Neural cell (in vitro differentiated cells): ENCODE data around the gene CLSTN2. TPM values are rescaled to one million over a fixed set of nuclear protein-coding genes. Genes with fewer than 3 reads are reported as not detected.

Experiments used
- H2AFZ ChIP-seq: fragments of 200-600, 300-800 bp; sonication (generic), shearing (Covaris generic); 2 replicates; pipeline ENCODE4 v1.6.0; 2014; ENCODE audit warnings: low read depth, mild to moderate bottlenecking, antibody characterized with exemption, low read length, moderate library complexity
- H3F3A ChIP-seq: fragments of 200-600 bp; shearing (Covaris generic); 2 replicates; pipeline ENCODE4 v1.6.1; 2016; ENCODE audit warnings: mild to moderate bottlenecking, moderate library complexity, mixed read lengths, antibody characterized with exemption, low read length; ENCODE audit not compliant: insufficient read depth, poor library complexity, severe bottlenecking
- H3K27ac ChIP-seq: fragments of 200-600, 300-800 bp; sonication (generic), shearing (Covaris generic); 2 replicates; pipeline ENCODE4 v1.5.1; 2014; ENCODE audit warnings: mild to moderate bottlenecking, low read length, moderate library complexity
- H3K27me3 ChIP-seq: fragments of 300-800, 200-600 bp; sonication (generic), shearing (Covaris generic); 2 replicates; pipeline ENCODE4 v1.6.0; 2014; ENCODE audit warnings: mild to moderate bottlenecking, low read depth, low read length, moderate library complexity; ENCODE audit not compliant: insufficient read depth
- H3K36me3 ChIP-seq: fragments of 300-800, 200-600 bp; sonication (generic), shearing (Covaris generic); 2 replicates; pipeline ENCODE4 v1.5.1; 2014; ENCODE audit warnings: mild to moderate bottlenecking, antibody characterized with exemption, low read length, moderate library complexity; ENCODE audit not compliant: insufficient read depth
- H3K4me2 ChIP-seq: fragments of 300-800, 200-600 bp; sonication (generic), shearing (Covaris generic); 2 replicates; pipeline ENCODE4 v1.6.0; 2014; ENCODE audit warnings: mild to moderate bottlenecking, low read length
- H3K4me3 ChIP-seq: fragments of 300-800, 200-600 bp; sonication (generic), shearing (Covaris generic); 2 replicates; pipeline ENCODE4 v1.5.1; 2014; ENCODE audit warnings: mild to moderate bottlenecking, low read length, moderate library complexity
- H3K79me2 ChIP-seq: fragments of 200-600 bp; shearing (Covaris generic); replicated peaks from 2 replicates; pipeline ENCODE4 v1.6.0; 2014; ENCODE audit warnings: mild to moderate bottlenecking, low read length, moderate library complexity; ENCODE audit not compliant: insufficient read depth
- H3K9ac ChIP-seq: fragments of 300-800, 200-600 bp; sonication (generic), shearing (Covaris generic); 2 replicates; pipeline ENCODE4 v1.6.1; 2016; ENCODE audit warnings: mild to moderate bottlenecking, low read length, mixed read lengths
- H3K9me2 ChIP-seq: fragments of 200-600 bp; shearing (Covaris generic); 2 replicates; pipeline ENCODE4 v1.6.1; 2016; ENCODE audit warnings: mild to moderate bottlenecking, low read length, mixed read lengths; ENCODE audit not compliant: insufficient read depth
- H3K9me3 ChIP-seq: fragments of 200-600, 300-800 bp; sonication (generic), shearing (Covaris generic); 2 replicates; pipeline ENCODE4 v1.6.1; 2016; ENCODE audit warnings: mild to moderate bottlenecking, mixed run types, low read length, moderate library complexity, mixed read lengths
- H4K20me1 ChIP-seq: fragments of 200-600 bp; shearing (Covaris generic); 2 replicates; pipeline ENCODE4 v1.6.1; 2016; ENCODE audit warnings: mild to moderate bottlenecking, mixed run types; ENCODE audit not compliant: insufficient read depth
- CTCF ChIP-seq: fragments of 450-650 bp; IDR thresholded peaks from 2 replicates; pipeline ENCODE4 v1.5.1; 2014; ENCODE audit warnings: antibody characterized with exemption, mild to moderate bottlenecking, moderate library complexity; ENCODE audit not compliant: poor library complexity, severe bottlenecking
- EP300 ChIP-seq: fragments of 450-650 bp; conservative IDR thresholded peaks from 2 replicates; pipeline ENCODE4 v1.6.1; 2014; ENCODE audit warnings: antibody characterized with exemption, mild to moderate bottlenecking, moderate library complexity; ENCODE audit not compliant: poor library complexity, severe bottlenecking
- EZH2 ChIP-seq: fragments of 200-600, 300-800 bp; shearing (Covaris generic), sonication (generic); IDR thresholded peaks from 2 replicates; pipeline ENCODE4 v1.6.1; 2014; ENCODE audit warnings: antibody characterized with exemption, low read length, borderline replicate concordance, mild to moderate bottlenecking; ENCODE audit not compliant: insufficient read depth, poor library complexity, severe bottlenecking
- MXI1 ChIP-seq: fragments of 450-650 bp; conservative IDR thresholded peaks from 2 replicates; pipeline ENCODE4 v1.6.1; 2014; ENCODE audit warnings: antibody characterized with exemption, mild to moderate bottlenecking; ENCODE audit not compliant: poor library complexity, severe bottlenecking
- POLR2AphosphoS5 ChIP-seq: IDR thresholded peaks from 2 replicates; pipeline ENCODE4 v1.6.1; 2012
- RAD21 ChIP-seq: fragments of 450-650 bp; conservative IDR thresholded peaks from 2 replicates; pipeline ENCODE4 v1.6.1; 2014; ENCODE audit warnings: antibody characterized with exemption, mild to moderate bottlenecking, moderate library complexity
- REST ChIP-seq: IDR thresholded peaks from 2 replicates; pipeline ENCODE4 v1.6.1; 2012; ENCODE audit warnings: borderline replicate concordance
- SMC3 ChIP-seq: fragments of 450-650 bp; conservative IDR thresholded peaks from 2 replicates; pipeline ENCODE4 v1.6.1; 2014; ENCODE audit warnings: antibody characterized with exemption, mild to moderate bottlenecking, moderate library complexity; ENCODE audit not compliant: poor library complexity
- TAF1 ChIP-seq: IDR thresholded peaks from 2 replicates; pipeline ENCODE4 v1.6.1; 2012; ENCODE audit warnings: low read depth
- polyA plus RNA-seq: library from polyadenylated mRNA; depleted of rRNA; stranded (reverse); fragments of >200 nt; gene quantifications from 2 replicates; pipeline ENCODE4 v1.2.3, GENCODE V29; 2014

Gene CLSTN2
- polyA plus RNA-seq, 1 donor from 2014 or later, result 10.7 TPM

- no peaks in the 10 kb centered on the region for H3K9me3 ChIP-seq
- H3K4me2 ChIP-seq, result no peak overlapping the region
- no peak overlapping the region for H3K9ac ChIP-seq
- H3K27ac ChIP-seq, result no peak overlapping the region
- H3F3A ChIP-seq, result no peaks in the 10 kb centered on the region
- no peaks in the 10 kb centered on the region for H4K20me1 ChIP-seq
- no peaks in the 10 kb centered on the region for H3K27me3 ChIP-seq
- H3K36me3 ChIP-seq, result no peaks in the 10 kb centered on the region
- no peaks in the 10 kb centered on the region for H3K79me2 ChIP-seq
- H3K9me2 ChIP-seq, result no peaks in the 10 kb centered on the region
- no peak for TF ChIP-seq MXI1
- TF ChIP-seq EP300, result no peak
- no peak for TF ChIP-seq CTCF
- no peak for TF ChIP-seq RAD21
- TF ChIP-seq TAF1, result no peak
- no peak for TF ChIP-seq REST
- TF ChIP-seq EZH2, result no peak
- TF ChIP-seq POLR2AphosphoS5, result no peak
- no peak for TF ChIP-seq SMC3
- H3K4me3 ChIP-seq, result no peak overlapping the region
- no peak overlapping the region for H2AFZ ChIP-seq
Observed at GRCh38 chr3:140113996-140114788, 179.2 kb downstream of the CLSTN2 start.

GRCh38 chr3:140114789-140115080 lies 179.8 kb downstream of the CLSTN2 start:
- Histone ChIP-seq H3K9ac (no peak overlapping the region), H3K36me3 (no peaks in the 10 kb centered on the region), H3K9me3 (no peaks in the 10 kb centered on the region), H3K9me2 (no peaks in the 10 kb centered on the region), H3K4me3 (no peak overlapping the region), H3F3A (no peaks in the 10 kb centered on the region), H3K4me2 (no peak overlapping the region), H4K20me1 (no peaks in the 10 kb centered on the region), H3K27me3 (no peaks in the 10 kb centered on the region), H2AFZ (no peak overlapping the region), H3K27ac (no peak overlapping the region), H3K79me2 (no peaks in the 10 kb centered on the region)
- TF ChIP-seq RAD21 (no peak), POLR2AphosphoS5 (no peak), SMC3 (no peak), CTCF (no peak), EZH2 (no peak), REST (no peak), TAF1 (no peak)
